WTC11 (cell line): ENCODE measurements around the gene COL27A1. TPM values are rescaled to one million over a fixed set of nuclear protein-coding genes. Genes with fewer than 3 reads are reported as not detected.

ENCODE experiments used
- ATAC-seq: fragments of 200-7000 bp; cut with Tn5 transposase; 2 replicates; pipeline ENCODE4 v1.10.0; 2021; ENCODE audit warnings: mild to moderate bottlenecking, moderate library complexity
- CTCF ChIA-PET: fragments of 300-600 bp; sonication (Branson Sonifier 250); formaldehyde crosslinking; loops from one replicate; lab custom pipeline; 2021; ENCODE audit warnings: antibody characterized with exemption; lab: Charles Lee
- POLR2A ChIA-PET: fragments of 350-600 bp; sonication (Branson Sonifier 250); formaldehyde crosslinking; loops from one replicate; lab custom pipeline; 2021; ENCODE audit warnings: antibody characterized with exemption; lab: Charles Lee
- DNase-seq: peaks from one replicate; pipeline ENCODE4 v3.0.0; 2021; ENCODE audit warnings: low spot score
- H3K27ac Mint-ChIP-seq: 2 replicates; pipeline ENCODE4 v1.8.0; 2021; ENCODE audit warnings: mixed read lengths
- H3K27me3 Mint-ChIP-seq: 2 replicates; pipeline ENCODE4 v1.8.0; 2021; ENCODE audit warnings: low read depth, mild to moderate bottlenecking, moderate library complexity, mixed read lengths
- H3K36me3 Mint-ChIP-seq: 2 replicates; pipeline ENCODE4 v1.8.0; 2021; ENCODE audit warnings: mixed read lengths
- H3K4me1 Mint-ChIP-seq: 2 replicates; pipeline ENCODE4 v1.8.0; 2022; ENCODE audit warnings: mixed read lengths
- H3K4me3 Mint-ChIP-seq: 2 replicates; pipeline ENCODE4 v1.8.0; 2021; ENCODE audit warnings: mild to moderate bottlenecking, moderate library complexity, mixed read lengths
- H3K9me3 Mint-ChIP-seq: 2 replicates; pipeline ENCODE4 v1.8.0; 2021; ENCODE audit warnings: mixed read lengths
- ATF1 ChIP-seq: sonication (generic); formaldehyde crosslinking; IDR thresholded peaks from 2 replicates; pipeline ENCODE4 v1.8.1; 2023; ENCODE audit warnings: mild to moderate bottlenecking, moderate library complexity, missing genetic modification reagents
- CREB1 ChIP-seq: sonication (generic); formaldehyde crosslinking; IDR thresholded peaks from 2 replicates; pipeline ENCODE4 v1.8.0; 2023; ENCODE audit warnings: mild to moderate bottlenecking, missing genetic modification reagents
- FOXK1 ChIP-seq: sonication (generic); formaldehyde crosslinking; IDR thresholded peaks from 2 replicates; pipeline ENCODE4 v1.8.0; 2022; ENCODE audit warnings: mild to moderate bottlenecking, moderate library complexity, missing genetic modification reagents
- HMGA2 ChIP-seq: fragments of 250-450 bp; sonication (Bioruptor Pico); IDR thresholded peaks from 2 replicates; pipeline ENCODE4 v1.4.0; 2021; ENCODE audit warnings: mild to moderate bottlenecking, moderate library complexity
- JAZF1 ChIP-seq: fragments of 250-450 bp; sonication (Bioruptor Pico); IDR thresholded peaks from 2 replicates; pipeline ENCODE4 v1.9.0; 2021; ENCODE audit warnings: moderate library complexity, mild to moderate bottlenecking, inconsistent platforms
- NR2C2 ChIP-seq: sonication (generic); formaldehyde crosslinking; IDR thresholded peaks from 2 replicates; pipeline ENCODE4 v1.8.0; 2022; ENCODE audit warnings: mild to moderate bottlenecking, missing genetic modification reagents
- RELA ChIP-seq: sonication (generic); formaldehyde crosslinking; IDR thresholded peaks from 2 replicates; pipeline ENCODE4 v1.8.1; 2022; ENCODE audit warnings: missing genetic modification reagents, mild to moderate bottlenecking, borderline replicate concordance
- ZNF671 ChIP-seq: fragments of 250-450 bp; sonication (Bioruptor Pico); IDR thresholded peaks from 2 replicates; pipeline ENCODE4 v1.8.0; 2021; ENCODE audit warnings: mild to moderate bottlenecking
- total RNA-seq: library from RNA; stranded (reverse); gene quantifications from 3 replicates; pipeline ENCODE4 v1.2.3, GENCODE V29; 2021
- TF ChIP-seq, protein P1 (sequence below): sonication (generic); formaldehyde crosslinking; IDR thresholded peaks from 2 replicates; pipeline ENCODE4 v1.8.0; 2022; ENCODE audit warnings: missing genetic modification reagents
- TF ChIP-seq, protein P2 (sequence below): sonication (generic); formaldehyde crosslinking; IDR thresholded peaks from 2 replicates; pipeline ENCODE4 v1.8.1; 2023; ENCODE audit warnings: mild to moderate bottlenecking, moderate library complexity, missing genetic modification reagents
- TF ChIP-seq, protein P3 (sequence below): sonication (generic); formaldehyde crosslinking; IDR thresholded peaks from 2 replicates; pipeline ENCODE4 v1.8.1; 2023; ENCODE audit warnings: mild to moderate bottlenecking, missing genetic modification reagents
- TF ChIP-seq, protein P4 (sequence below): sonication (generic); formaldehyde crosslinking; IDR thresholded peaks from 2 replicates; pipeline ENCODE4 v1.8.1; 2023; ENCODE audit warnings: mild to moderate bottlenecking, missing genetic modification reagents, borderline replicate concordance
- TF ChIP-seq, protein P5 (sequence below): fragments of 250-450 bp; sonication (Bioruptor Pico); IDR thresholded peaks from 2 replicates; pipeline ENCODE4 v2.1.2; 2022; ENCODE audit warnings: mild to moderate bottlenecking, moderate library complexity

Gene COL27A1
- total RNA-seq, 1 experiment from 2014 or later = 47.5 TPM

DNA sequence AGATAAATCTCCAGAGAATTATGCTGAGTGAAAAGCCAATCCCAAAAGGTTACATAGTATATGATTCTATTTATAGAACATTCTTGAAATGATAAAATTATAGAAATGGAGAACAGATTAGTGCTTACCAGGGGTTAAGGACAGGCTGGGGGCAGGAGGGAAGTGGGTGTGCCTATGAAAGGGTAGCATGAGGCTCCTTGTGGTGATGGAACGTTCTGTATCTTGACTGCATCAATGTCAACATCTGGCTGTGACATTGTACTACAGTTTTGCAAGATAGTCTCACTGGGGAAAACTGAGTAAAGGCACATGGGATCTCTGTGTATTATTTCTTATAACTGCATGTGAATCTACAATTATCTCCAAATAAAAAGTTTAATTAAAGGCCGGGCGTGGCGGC is 196.6 kb downstream of the COL27A1 start (continued):
- TF ChIP-seq ATF1 (CRISPR knock-in tag) = no peak

DNA sequence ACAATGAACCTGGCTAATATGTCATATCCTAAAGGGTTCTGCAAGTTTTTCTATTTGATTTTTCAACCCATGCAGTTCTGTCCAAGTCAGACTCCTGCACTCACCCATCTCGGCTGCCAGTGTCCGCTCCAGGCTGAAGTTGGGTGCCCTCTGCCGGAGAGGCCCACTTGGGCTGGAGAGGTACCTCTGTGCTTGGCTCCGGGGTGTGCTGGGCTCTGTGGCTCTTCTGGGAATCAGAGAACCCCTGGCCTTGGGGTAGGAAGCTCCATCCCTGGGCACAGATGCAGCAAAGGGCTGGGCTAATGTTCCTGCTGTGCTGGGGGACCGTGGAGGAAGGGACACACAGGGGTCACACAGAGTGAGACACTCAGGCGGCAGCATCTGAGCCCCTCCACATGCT is 200.5 kb downstream of the COL27A1 start:
- H3K9me3 Mint-ChIP-seq = no peaks in the 10 kb centered on the region
- no peaks in the 10 kb centered on the region for H3K4me1 Mint-ChIP-seq
- CTCF ChIA-PET = no interaction called here
- H3K27ac Mint-ChIP-seq = no peak overlapping the region
- peaks cover 36% of the 10 kb centered on the region for H3K36me3 Mint-ChIP-seq
- no peak overlapping the region for H3K4me3 Mint-ChIP-seq
- DNase-seq = no peak
- POLR2A ChIA-PET = no interaction called here
- no peak for TF ChIP-seq HMGA2
- TF ChIP-seq JAZF1 (CRISPR knock-in tag) = no peak
- TF ChIP-seq, protein P1, sequence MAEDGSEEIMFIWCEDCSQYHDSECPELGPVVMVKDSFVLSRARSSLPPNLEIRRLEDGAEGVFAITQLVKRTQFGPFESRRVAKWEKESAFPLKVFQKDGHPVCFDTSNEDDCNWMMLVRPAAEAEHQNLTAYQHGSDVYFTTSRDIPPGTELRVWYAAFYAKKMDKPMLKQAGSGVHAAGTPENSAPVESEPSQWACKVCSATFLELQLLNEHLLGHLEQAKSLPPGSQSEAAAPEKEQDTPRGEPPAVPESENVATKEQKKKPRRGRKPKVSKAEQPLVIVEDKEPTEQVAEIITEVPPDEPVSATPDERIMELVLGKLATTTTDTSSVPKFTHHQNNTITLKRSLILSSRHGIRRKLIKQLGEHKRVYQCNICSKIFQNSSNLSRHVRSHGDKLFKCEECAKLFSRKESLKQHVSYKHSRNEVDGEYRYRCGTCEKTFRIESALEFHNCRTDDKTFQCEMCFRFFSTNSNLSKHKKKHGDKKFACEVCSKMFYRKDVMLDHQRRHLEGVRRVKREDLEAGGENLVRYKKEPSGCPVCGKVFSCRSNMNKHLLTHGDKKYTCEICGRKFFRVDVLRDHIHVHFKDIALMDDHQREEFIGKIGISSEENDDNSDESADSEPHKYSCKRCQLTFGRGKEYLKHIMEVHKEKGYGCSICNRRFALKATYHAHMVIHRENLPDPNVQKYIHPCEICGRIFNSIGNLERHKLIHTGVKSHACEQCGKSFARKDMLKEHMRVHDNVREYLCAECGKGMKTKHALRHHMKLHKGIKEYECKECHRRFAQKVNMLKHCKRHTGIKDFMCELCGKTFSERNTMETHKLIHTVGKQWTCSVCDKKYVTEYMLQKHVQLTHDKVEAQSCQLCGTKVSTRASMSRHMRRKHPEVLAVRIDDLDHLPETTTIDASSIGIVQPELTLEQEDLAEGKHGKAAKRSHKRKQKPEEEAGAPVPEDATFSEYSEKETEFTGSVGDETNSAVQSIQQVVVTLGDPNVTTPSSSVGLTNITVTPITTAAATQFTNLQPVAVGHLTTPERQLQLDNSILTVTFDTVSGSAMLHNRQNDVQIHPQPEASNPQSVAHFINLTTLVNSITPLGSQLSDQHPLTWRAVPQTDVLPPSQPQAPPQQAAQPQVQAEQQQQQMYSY = no peak
- no peak for TF ChIP-seq ZNF671 (CRISPR knock-in tag)
- TF ChIP-seq, protein P2, sequence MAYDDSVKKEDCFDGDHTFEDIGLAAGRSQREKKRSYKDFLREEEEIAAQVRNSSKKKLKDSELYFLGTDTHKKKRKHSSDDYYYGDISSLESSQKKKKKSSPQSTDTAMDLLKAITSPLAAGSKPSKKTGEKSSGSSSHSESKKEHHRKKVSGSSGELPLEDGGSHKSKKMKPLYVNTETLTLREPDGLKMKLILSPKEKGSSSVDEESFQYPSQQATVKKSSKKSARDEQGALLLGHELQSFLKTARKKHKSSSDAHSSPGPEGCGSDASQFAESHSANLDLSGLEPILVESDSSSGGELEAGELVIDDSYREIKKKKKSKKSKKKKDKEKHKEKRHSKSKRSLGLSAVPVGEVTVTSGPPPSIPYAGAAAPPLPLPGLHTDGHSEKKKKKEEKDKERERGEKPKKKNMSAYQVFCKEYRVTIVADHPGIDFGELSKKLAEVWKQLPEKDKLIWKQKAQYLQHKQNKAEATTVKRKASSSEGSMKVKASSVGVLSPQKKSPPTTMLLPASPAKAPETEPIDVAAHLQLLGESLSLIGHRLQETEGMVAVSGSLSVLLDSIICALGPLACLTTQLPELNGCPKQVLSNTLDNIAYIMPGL (CRISPR knock-in tag) = no peak
- TF ChIP-seq RELA = no peak
- TF ChIP-seq, protein P3, sequence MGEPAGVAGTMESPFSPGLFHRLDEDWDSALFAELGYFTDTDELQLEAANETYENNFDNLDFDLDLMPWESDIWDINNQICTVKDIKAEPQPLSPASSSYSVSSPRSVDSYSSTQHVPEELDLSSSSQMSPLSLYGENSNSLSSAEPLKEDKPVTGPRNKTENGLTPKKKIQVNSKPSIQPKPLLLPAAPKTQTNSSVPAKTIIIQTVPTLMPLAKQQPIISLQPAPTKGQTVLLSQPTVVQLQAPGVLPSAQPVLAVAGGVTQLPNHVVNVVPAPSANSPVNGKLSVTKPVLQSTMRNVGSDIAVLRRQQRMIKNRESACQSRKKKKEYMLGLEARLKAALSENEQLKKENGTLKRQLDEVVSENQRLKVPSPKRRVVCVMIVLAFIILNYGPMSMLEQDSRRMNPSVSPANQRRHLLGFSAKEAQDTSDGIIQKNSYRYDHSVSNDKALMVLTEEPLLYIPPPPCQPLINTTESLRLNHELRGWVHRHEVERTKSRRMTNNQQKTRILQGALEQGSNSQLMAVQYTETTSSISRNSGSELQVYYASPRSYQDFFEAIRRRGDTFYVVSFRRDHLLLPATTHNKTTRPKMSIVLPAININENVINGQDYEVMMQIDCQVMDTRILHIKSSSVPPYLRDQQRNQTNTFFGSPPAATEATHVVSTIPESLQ (CRISPR knock-in tag) = no peak
- TF ChIP-seq, protein P4, sequence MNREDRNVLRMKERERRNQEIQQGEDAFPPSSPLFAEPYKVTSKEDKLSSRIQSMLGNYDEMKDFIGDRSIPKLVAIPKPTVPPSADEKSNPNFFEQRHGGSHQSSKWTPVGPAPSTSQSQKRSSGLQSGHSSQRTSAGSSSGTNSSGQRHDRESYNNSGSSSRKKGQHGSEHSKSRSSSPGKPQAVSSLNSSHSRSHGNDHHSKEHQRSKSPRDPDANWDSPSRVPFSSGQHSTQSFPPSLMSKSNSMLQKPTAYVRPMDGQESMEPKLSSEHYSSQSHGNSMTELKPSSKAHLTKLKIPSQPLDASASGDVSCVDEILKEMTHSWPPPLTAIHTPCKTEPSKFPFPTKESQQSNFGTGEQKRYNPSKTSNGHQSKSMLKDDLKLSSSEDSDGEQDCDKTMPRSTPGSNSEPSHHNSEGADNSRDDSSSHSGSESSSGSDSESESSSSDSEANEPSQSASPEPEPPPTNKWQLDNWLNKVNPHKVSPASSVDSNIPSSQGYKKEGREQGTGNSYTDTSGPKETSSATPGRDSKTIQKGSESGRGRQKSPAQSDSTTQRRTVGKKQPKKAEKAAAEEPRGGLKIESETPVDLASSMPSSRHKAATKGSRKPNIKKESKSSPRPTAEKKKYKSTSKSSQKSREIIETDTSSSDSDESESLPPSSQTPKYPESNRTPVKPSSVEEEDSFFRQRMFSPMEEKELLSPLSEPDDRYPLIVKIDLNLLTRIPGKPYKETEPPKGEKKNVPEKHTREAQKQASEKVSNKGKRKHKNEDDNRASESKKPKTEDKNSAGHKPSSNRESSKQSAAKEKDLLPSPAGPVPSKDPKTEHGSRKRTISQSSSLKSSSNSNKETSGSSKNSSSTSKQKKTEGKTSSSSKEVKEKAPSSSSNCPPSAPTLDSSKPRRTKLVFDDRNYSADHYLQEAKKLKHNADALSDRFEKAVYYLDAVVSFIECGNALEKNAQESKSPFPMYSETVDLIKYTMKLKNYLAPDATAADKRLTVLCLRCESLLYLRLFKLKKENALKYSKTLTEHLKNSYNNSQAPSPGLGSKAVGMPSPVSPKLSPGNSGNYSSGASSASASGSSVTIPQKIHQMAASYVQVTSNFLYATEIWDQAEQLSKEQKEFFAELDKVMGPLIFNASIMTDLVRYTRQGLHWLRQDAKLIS (CRISPR knock-in tag) = no peak
- ATAC-seq = no peak
- H3K27me3 Mint-ChIP-seq = no peaks in the 10 kb centered on the region

DNA sequence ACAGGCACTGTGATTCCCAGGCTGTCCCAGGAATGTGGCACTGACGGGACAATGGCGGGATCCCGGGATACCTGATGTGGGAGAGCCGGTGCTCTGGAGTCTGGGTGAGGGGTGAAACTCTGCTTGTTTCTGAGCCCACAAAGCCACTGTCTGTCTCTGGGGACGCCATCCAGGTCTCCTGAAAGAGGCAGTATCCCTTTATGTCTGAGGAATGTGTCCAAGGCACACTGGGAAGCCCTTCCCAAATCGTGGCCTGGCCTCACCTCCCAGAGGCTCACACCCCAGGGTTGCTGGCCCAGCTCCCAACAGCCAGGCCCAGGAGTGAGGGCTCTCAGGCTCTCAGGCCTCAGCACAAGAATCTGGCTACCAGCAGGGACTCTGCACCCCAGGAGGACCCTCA is 201.5 kb downstream of the COL27A1 start:
- TF ChIP-seq CREB1 (no peak), FOXK1 (CRISPR knock-in tag) (no peak), NR2C2 (CRISPR knock-in tag) (no peak)
- TF ChIP-seq, protein P5, sequence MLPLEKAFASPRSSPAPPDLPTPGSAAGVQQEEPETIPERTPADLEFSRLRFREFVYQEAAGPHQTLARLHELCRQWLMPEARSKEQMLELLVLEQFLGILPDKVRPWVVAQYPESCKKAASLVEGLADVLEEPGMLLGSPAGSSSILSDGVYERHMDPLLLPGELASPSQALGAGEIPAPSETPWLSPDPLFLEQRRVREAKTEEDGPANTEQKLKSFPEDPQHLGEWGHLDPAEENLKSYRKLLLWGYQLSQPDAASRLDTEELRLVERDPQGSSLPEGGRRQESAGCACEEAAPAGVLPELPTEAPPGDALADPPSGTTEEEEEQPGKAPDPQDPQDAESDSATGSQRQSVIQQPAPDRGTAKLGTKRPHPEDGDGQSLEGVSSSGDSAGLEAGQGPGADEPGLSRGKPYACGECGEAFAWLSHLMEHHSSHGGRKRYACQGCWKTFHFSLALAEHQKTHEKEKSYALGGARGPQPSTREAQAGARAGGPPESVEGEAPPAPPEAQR (CRISPR knock-in tag) = no peak
- TF ChIP-seq, all 79 proteins: peak for 0
- peaks cover 45% of the 10 kb centered on the region for H3K36me3 Mint-ChIP-seq
- H3K4me3 Mint-ChIP-seq = no peak overlapping the region
- POLR2A ChIA-PET = no interaction called here
- H3K4me1 Mint-ChIP-seq = no peaks in the 10 kb centered on the region
- H3K27me3 Mint-ChIP-seq = no peaks in the 10 kb centered on the region
- H3K9me3 Mint-ChIP-seq = no peaks in the 10 kb centered on the region
- DNase-seq (no peak), ATAC-seq (no peak)
- H3K27ac Mint-ChIP-seq = no peak overlapping the region
- CTCF ChIA-PET = no interaction called here
